OCI-LY1 (cell line): ENCODE data around the gene KEAP1.
A peak's percentile ranks its signal among the peaks of the same experiment; 100 is the strongest.

Experiments used
- H2AFZ ChIP-seq: fragments of 200-600 bp; sonication (generic), shearing (Covaris generic); 2 replicates; pipeline ENCODE4 v1.6.0; 2014; ENCODE audit warnings: antibody characterized with exemption, mild to moderate bottlenecking, low read length
- H3F3A ChIP-seq: fragments of 200-600 bp; sonication (generic), shearing (Covaris generic); 2 replicates; pipeline ENCODE4 v1.6.0; 2014; ENCODE audit warnings: mild to moderate bottlenecking, antibody characterized with exemption, low read length, moderate library complexity; ENCODE audit not compliant: insufficient read depth
- H3K27ac ChIP-seq: fragments of 200-600 bp; sonication (generic); 2 replicates; pipeline ENCODE4 v1.5.1; 2014; ENCODE audit warnings: low read length, mixed run types, mild to moderate bottlenecking, low read depth; ENCODE audit not compliant: poor library complexity, severe bottlenecking
- H3K27me3 ChIP-seq: fragments of 200-600 bp; sonication (generic); 2 replicates; pipeline ENCODE4 v1.6.0; 2014; ENCODE audit warnings: antibody characterized with exemption, mild to moderate bottlenecking, low read length, moderate library complexity; ENCODE audit not compliant: insufficient read depth
- H3K36me3 ChIP-seq: fragments of 200-600 bp; sonication (generic); 2 replicates; pipeline ENCODE4 v1.6.1; 2014; ENCODE audit warnings: mild to moderate bottlenecking, antibody characterized with exemption, low read length, moderate library complexity, mixed read lengths; ENCODE audit not compliant: insufficient read depth
- H3K4me1 ChIP-seq: fragments of 200-600 bp; sonication (generic); 2 replicates; pipeline ENCODE4 v1.5.1; 2014; ENCODE audit warnings: mild to moderate bottlenecking, low read length, moderate library complexity; ENCODE audit not compliant: insufficient read depth, severe bottlenecking
- H3K4me2 ChIP-seq: fragments of 200-600 bp; sonication (generic), shearing (Covaris generic); 2 replicates; pipeline ENCODE4 v1.6.1; 2014; ENCODE audit warnings: low read length
- H3K4me3 ChIP-seq: fragments of 200-600 bp; sonication (generic); 2 replicates; pipeline ENCODE4 v1.5.1; 2014; ENCODE audit warnings: low read length, low read depth, mild to moderate bottlenecking, mixed read lengths; ENCODE audit not compliant: poor library complexity, severe bottlenecking
- H3K79me2 ChIP-seq: fragments of 200-600 bp; shearing (Covaris generic); 2 replicates; pipeline ENCODE4 v1.6.1; 2016; ENCODE audit warnings: mixed run types, low read length, mixed read lengths; ENCODE audit not compliant: insufficient read depth
- H3K9ac ChIP-seq: fragments of 200-600 bp; sonication (generic), shearing (Covaris generic); 2 replicates; pipeline ENCODE4 v1.6.1; 2014; ENCODE audit warnings: mild to moderate bottlenecking, low read length, mixed read lengths
- H3K9me2 ChIP-seq: fragments of 200-600 bp; sonication (generic), shearing (Covaris generic); 2 replicates; pipeline ENCODE4 v1.6.1; 2014; ENCODE audit warnings: low read depth, mild to moderate bottlenecking, low read length, mixed read lengths
- H3K9me3 ChIP-seq: fragments of 200-600 bp; shearing (Covaris generic); 2 replicates; pipeline ENCODE4 v1.6.1; 2014; ENCODE audit warnings: low read length, mixed read lengths
- H4K20me1 ChIP-seq: fragments of 200-600 bp; sonication (generic), shearing (Covaris generic); 2 replicates; pipeline ENCODE4 v1.6.0; 2016; ENCODE audit warnings: mild to moderate bottlenecking, low read length; ENCODE audit not compliant: insufficient read depth
- EZH2 ChIP-seq: fragments of 200-600 bp; sonication (generic), shearing (Covaris generic); IDR thresholded peaks from 2 replicates; pipeline ENCODE4 v1.8.0; 2017; ENCODE audit warnings: borderline replicate concordance, mixed run types, mild to moderate bottlenecking, antibody characterized with exemption, low read length, moderate library complexity, mixed read lengths
- TF ChIP-seq, protein P1 (sequence below): fragments of 200-600 bp; sonication (generic), shearing (Covaris generic); IDR thresholded peaks from 2 replicates; pipeline ENCODE4 v1.5.1; 2017; ENCODE audit warnings: mild to moderate bottlenecking, antibody characterized with exemption, low read length, moderate library complexity, mixed read lengths

KEAP1 gene

DNA sequence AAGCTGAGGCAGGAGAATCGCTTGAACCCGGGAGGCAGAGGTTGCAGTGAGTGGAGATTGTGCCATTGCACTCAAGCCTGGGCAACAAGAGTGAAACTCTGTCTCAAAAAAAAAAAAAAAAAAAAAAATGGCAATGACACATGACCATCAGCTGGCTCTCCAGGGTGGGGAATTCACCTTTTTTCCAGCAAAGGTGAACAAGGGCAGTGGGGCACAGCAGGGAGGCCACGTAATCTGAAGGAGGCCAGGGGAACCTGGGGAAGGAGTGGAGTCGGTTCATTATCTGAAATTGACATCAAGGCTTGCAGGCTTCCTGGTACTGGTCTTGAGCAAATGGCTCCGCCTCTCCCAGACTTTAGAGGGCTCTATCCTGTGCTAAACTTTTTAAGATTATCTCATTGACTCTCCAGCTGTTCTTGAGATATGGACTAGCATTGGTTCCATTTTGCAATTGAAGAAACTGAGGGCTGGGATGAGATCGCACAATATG is 28.1 kb downstream of the KEAP1 start:
- Histone ChIP-seq H3K79me2 (no peaks in the 10 kb centered on the region), H3K4me3 (no peak overlapping the region), H3K4me2 (no peak overlapping the region), H3K4me1 (no peaks in the 10 kb centered on the region), H3F3A (no peaks in the 10 kb centered on the region), H3K27me3 (no peaks in the 10 kb centered on the region), H3K9me2 (no peaks in the 10 kb centered on the region), H4K20me1 (no peaks in the 10 kb centered on the region), H3K36me3 (no peaks in the 10 kb centered on the region), H3K9ac (no peak overlapping the region), H3K9me3 (no peaks in the 10 kb centered on the region), H2AFZ (no peak overlapping the region), H3K27ac (no peak overlapping the region)
- TF ChIP-seq, protein P1, sequence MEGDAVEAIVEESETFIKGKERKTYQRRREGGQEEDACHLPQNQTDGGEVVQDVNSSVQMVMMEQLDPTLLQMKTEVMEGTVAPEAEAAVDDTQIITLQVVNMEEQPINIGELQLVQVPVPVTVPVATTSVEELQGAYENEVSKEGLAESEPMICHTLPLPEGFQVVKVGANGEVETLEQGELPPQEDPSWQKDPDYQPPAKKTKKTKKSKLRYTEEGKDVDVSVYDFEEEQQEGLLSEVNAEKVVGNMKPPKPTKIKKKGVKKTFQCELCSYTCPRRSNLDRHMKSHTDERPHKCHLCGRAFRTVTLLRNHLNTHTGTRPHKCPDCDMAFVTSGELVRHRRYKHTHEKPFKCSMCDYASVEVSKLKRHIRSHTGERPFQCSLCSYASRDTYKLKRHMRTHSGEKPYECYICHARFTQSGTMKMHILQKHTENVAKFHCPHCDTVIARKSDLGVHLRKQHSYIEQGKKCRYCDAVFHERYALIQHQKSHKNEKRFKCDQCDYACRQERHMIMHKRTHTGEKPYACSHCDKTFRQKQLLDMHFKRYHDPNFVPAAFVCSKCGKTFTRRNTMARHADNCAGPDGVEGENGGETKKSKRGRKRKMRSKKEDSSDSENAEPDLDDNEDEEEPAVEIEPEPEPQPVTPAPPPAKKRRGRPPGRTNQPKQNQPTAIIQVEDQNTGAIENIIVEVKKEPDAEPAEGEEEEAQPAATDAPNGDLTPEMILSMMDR, result no peak
- TF ChIP-seq EZH2, result no peak

DNA sequence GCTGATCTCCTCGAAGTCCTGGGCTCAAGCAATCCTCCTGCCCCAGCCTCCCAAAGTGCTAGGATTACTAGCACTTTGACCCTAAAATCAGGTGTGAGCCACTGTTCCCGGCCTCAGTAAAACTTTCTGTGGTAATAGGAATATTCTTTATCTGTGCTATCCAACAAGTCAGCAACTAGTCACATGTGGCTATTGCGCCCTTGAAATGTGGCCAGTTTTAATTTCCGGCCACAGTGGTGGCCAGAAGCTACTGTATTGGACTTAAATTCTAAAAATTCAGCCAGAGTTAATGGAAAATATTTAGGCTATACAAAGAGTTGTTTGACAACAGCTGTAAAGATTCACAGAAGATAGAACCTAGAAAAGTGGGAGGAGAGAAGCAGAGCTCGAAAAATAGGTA is 30.0 kb downstream of the KEAP1 start:
- H3K4me3 ChIP-seq, result no peak overlapping the region
- no peaks in the 10 kb centered on the region for H3K4me1 ChIP-seq
- no peak overlapping the region for H3K27ac ChIP-seq
- TF ChIP-seq, protein P1, result no peak
- no peak for TF ChIP-seq EZH2
- H3K9me2 ChIP-seq, result no peaks in the 10 kb centered on the region
- no peaks in the 10 kb centered on the region for H3K79me2 ChIP-seq
- H3K4me2 ChIP-seq, result no peak overlapping the region
- H3F3A ChIP-seq, result no peaks in the 10 kb centered on the region
- H3K36me3 ChIP-seq, result no peaks in the 10 kb centered on the region
- no peaks in the 10 kb centered on the region; the same call in 1 of the 2 replicates for H3K27me3 ChIP-seq
- H4K20me1 ChIP-seq, result no peaks in the 10 kb centered on the region
- no peak overlapping the region for H3K9ac ChIP-seq
- no peak overlapping the region for H2AFZ ChIP-seq
- H3K9me3 ChIP-seq, result no peaks in the 10 kb centered on the region

DNA sequence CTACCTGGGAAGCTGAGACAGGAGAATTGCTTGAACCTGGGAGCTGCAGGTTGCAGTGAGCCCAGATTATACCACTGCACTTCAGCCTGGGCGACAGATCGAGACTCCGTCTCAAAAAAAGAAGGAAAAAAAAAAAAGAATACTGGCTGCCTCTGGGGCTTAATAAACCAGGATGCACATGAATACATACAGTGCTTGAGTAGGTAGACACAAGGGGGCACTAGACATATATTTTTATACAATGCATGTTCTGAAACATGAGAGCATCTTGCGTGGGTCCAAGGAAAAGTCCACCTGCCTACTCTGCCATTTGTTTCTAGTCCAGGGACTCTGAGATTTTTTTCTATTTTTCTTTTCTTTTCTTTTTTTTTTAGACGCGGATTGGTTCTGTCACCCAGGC is 31.2 kb downstream of the KEAP1 start:
- Histone ChIP-seq H4K20me1 (no peaks in the 10 kb centered on the region), H3K9me2 (no peaks in the 10 kb centered on the region), H3K9ac (no peak overlapping the region), H3K79me2 (no peaks in the 10 kb centered on the region), H3K9me3 (no peaks in the 10 kb centered on the region), H3K4me2 (no peak overlapping the region), H3F3A (no peaks in the 10 kb centered on the region), H3K27ac (no peak overlapping the region), H3K36me3 (no peaks in the 10 kb centered on the region), H3K27me3 (no peaks in the 10 kb centered on the region; the same call in 1 of the 2 replicates), H3K4me1 (no peaks in the 10 kb centered on the region), H3K4me3 (no peak overlapping the region), H2AFZ (no peak overlapping the region)
- no peak for TF ChIP-seq EZH2
- TF ChIP-seq, protein P1, result peak; percentile 56; the same call in 1 of the 2 replicates
